Measurements from ENCODE around the gene EIF3J. TPM values are rescaled to one million over a fixed set of nuclear protein-coding genes. Genes with fewer than 3 reads are reported as not detected.

Gene EIF3J
- total RNA-seq, 1 experiment from 2014 or later = 76.1 TPM

- ATAC-seq (no peak), DNase-seq (ENCODE audit: low spot score) (no peak)
- Mint-ChIP-seq H3K4me1 (no peaks in the 10 kb centered on the region), H3K27ac (no peak overlapping the region), H3K36me3 (peaks cover 71% of the 10 kb centered on the region), H3K9me3 (no peaks in the 10 kb centered on the region), H3K4me3 (no peak overlapping the region), H3K27me3 (ENCODE audit: low read depth) (no peaks in the 10 kb centered on the region)
- TF ChIP-seq ZNF281 (CRISPR knock-in tag; IDR thresholded peaks at IDR 0.05) (no peak), E2F4 (CRISPR knock-in tag; IDR thresholded peaks at IDR 0.05; ENCODE audit: borderline replicate concordance, low read depth) (no peak), HMGA2 (CRISPR knock-in tag; IDR thresholded peaks at IDR 0.05) (no peak), ZNF219 (CRISPR knock-in tag; IDR thresholded peaks at IDR 0.05; ENCODE audit: borderline replicate concordance) (no peak), RELA (CRISPR knock-in tag; IDR thresholded peaks at IDR 0.05; ENCODE audit: borderline replicate concordance) (no peak), PRRX2 (CRISPR knock-in tag; IDR thresholded peaks at IDR 0.05) (no peak), NR3C1 (CRISPR knock-in tag; conservative IDR thresholded peaks at IDR 0.05; ENCODE audit: low read depth) (no peak)
- ChIA-PET POLR2A (interaction anchor here (0.7 kb wide), 1 partner anchor 27 kb away, joined by 3 read pairs; no protein-coding TSS in a partner anchor), CTCF (interaction anchor here (0.6 to 1.5 kb wide), 6 partner anchors 9 to 172 kb away, joined by 4 to 7 read pairs (median 6); partner anchors contain the start of gene SPG11)
Measured at GRCh38 chr15:44585633-44586032, 48.7 kb downstream of the EIF3J start.

- no peak overlapping the region for H3K27ac Mint-ChIP-seq
- ChIA-PET CTCF (interaction anchor here (1.0 to 1.9 kb wide), 3 partner anchors 10 to 125 kb away, joined by 3 to 5 read pairs (median 3); no protein-coding TSS in a partner anchor), POLR2A (no interaction called here)
- no peak overlapping the region for H3K4me3 Mint-ChIP-seq
- DNase-seq (ENCODE audit: low spot score) (no peak), ATAC-seq (no peak)
- H3K36me3 Mint-ChIP-seq = peaks cover 63% of the 10 kb centered on the region
- no peak for TF ChIP-seq ZNF512 (CRISPR knock-in tag; IDR thresholded peaks at IDR 0.05; ENCODE audit: borderline replicate concordance)
- no peak for TF ChIP-seq AR (CRISPR knock-in tag; IDR thresholded peaks at IDR 0.05)
- TF ChIP-seq ATF1 (CRISPR knock-in tag; IDR thresholded peaks at IDR 0.05) = no peak
- TF ChIP-seq MAX (CRISPR knock-in tag; IDR thresholded peaks at IDR 0.05) = no peak
- TF ChIP-seq FOXP1 (CRISPR knock-in tag; IDR thresholded peaks at IDR 0.05; ENCODE audit: borderline replicate concordance) = no peak
- TF ChIP-seq ZSCAN18 (CRISPR knock-in tag; IDR thresholded peaks at IDR 0.05) = no peak
- no peak for TF ChIP-seq RORB (CRISPR knock-in tag; IDR thresholded peaks at IDR 0.05)
- H3K9me3 Mint-ChIP-seq = no peaks in the 10 kb centered on the region
- no peaks in the 10 kb centered on the region for H3K4me1 Mint-ChIP-seq
- H3K27me3 Mint-ChIP-seq (ENCODE audit: low read depth) = no peaks in the 10 kb centered on the region
Measured at GRCh38 chr15:44588541-44588940, 51.6 kb downstream of the EIF3J start.

Data from WTC11 (cell line).